ENCODE results near the gene HIGD2B.

GRCh38 chr15:72671525-72671924 is 14.5 kb downstream of the HIGD2B start:
- TF ChIP-seq CTCF (IDR thresholded peaks at IDR 0.05) (no peak), EZH2 (IDR thresholded peaks at IDR 0.05) (no peak)
